Heart left ventricle (tissue), 16 donors: ENCODE results near the gene NONO. TPM values are rescaled to one million over a fixed set of nuclear protein-coding genes. Genes with fewer than 3 reads are reported as not detected.
A peak's percentile ranks its signal among the peaks of the same experiment; 100 is the strongest.

Experiments used
- ATAC-seq, 4 donors: fragments of 200-7000 bp; cut with Tn5 transposase; one replicate each; pipeline ENCODE4 v1.9.1; 2020 to 2022; ENCODE audit warnings: moderate library complexity in 4 of 4, mild to moderate bottlenecking in 3 of 4, moderate number of reproducible peaks in 1 of 4
- DNase-seq, 5 donors: peaks; one replicate each; pipeline ENCODE4 v3.0.0-alpha.2; 2020
- H3K27ac ChIP-seq, 12 donors: fragments of 200-600 bp; sonication (generic) in 4 of 12; one replicate each; pipeline versions ENCODE4 v1.5.0 to v1.8.0; 2016 to 2022; ENCODE audit warnings: mild to moderate bottlenecking in 2 of 12
- H3K27me3 ChIP-seq, 9 donors: fragments of 200-600 bp; sonication (generic) in 2 of 9; one replicate each; pipeline versions ENCODE4 v1.5.1 to v1.8.0; 2016 to 2022; ENCODE audit warnings: mild to moderate bottlenecking in 3 of 9
- H3K36me3 ChIP-seq, 9 donors: fragments of 200-600 bp; sonication (generic) in 2 of 9; one replicate each; pipeline versions ENCODE4 v1.5.0 to v1.8.0; 2018 to 2022; ENCODE audit warnings: mild to moderate bottlenecking in 2 of 9
- H3K4me1 ChIP-seq, 12 donors: fragments of 200-600 bp; sonication (generic) in 4 of 12; one replicate each; pipeline versions ENCODE4 v1.5.0 to v1.8.0; 2016 to 2022; ENCODE audit warnings: mild to moderate bottlenecking in 3 of 12
- H3K4me3 ChIP-seq, 12 donors: fragments of 200-600 bp; sonication (generic) in 4 of 12; one replicate each; pipeline versions ENCODE4 v1.5.0 to v1.8.0; 2017 to 2022; ENCODE audit warnings: mild to moderate bottlenecking in 9 of 12, moderate library complexity in 4 of 12
- H3K9me3 ChIP-seq, 12 donors: fragments of 200-600 bp; sonication (generic) in 4 of 12; one replicate each; pipeline versions ENCODE4 v1.5.0 to v1.8.0; 2016 to 2022; ENCODE audit warnings: mild to moderate bottlenecking in 1 of 12
- CTCF ChIP-seq, 12 donors: fragments of 200-600 bp; sonication (generic) in 4 of 12; IDR thresholded peaks; one replicate each; pipeline versions ENCODE4 v1.5.0 to v1.8.0; 2018 to 2022; ENCODE audit warnings: antibody characterized with exemption in 12 of 12, mild to moderate bottlenecking in 5 of 12
- POLR2A ChIP-seq, 2 donors: fragments of 450-650 bp; IDR thresholded peaks; one replicate each; pipeline ENCODE4 v1.6.1; 2017; ENCODE audit warnings: antibody characterized with exemption in 2 of 2, mild to moderate bottlenecking in 2 of 2, moderate library complexity in 2 of 2
- WGBS, 4 donors: extraction: QIAGEN DNeasy Blood & Tissue Kit in 2 of 4; methylation state at CpG; one replicate each; pipeline versions ENCODE4 v1.1.5 to v1.1.7; 2013 to 2018; 5-methylcytosine and 5-hydroxymethylcytosine counted together
- intact Hi-C, 10 donors: fragments of 100-400 bp; cut with DNase I; formaldehyde crosslinking; loops; one replicate each; pipeline versions ENCODE4 v1.11.1 to v1.14.2; 2022
- long read RNA-seq, 3 donors: library from polyadenylated mRNA; unstranded; transcript quantifications; one replicate each; pipeline ENCODE4 v2.0.0, GENCODE V29; 2020 to 2021
- polyA plus RNA-seq, 2 donors: library from polyadenylated mRNA; stranded (reverse); fragments of 200-250 nt; gene quantifications; one replicate each; pipeline ENCODE4 v1.2.3, GENCODE V29; 2013
- total RNA-seq, 9 donors: library from RNA; depleted of rRNA in 2 of 9; stranded (reverse); fragments of >200 nt in 2 of 9; fragmentation: NEBNext Ultra II Directional in 3 of 9; extraction: Animal tissue kit (Norgen Biotek cat#: 25700) in 3 of 9; gene quantifications; one replicate each; pipeline versions ENCODE4 v1.1.0 to v1.2.4, GENCODE V29; 2016 to 2023
- donor health status: ischemic (EF 13 %, LVEDD 7.1; RV severe dilation, severe dysfunction).
- donor health status: healthy with polysubstance abuse.
- donor health status: DM: no; HTN: yes; CAD: no.
- donor health status: DM: no; HTN: no; CAD: no.
- donor health status: ischemic (EF 25% LVEDD 6.9; RV normal size, moderate dysfunction).
- donor health status: ischemic (EF 25% LVEDD 5.7; RV mildly dilated, moderate dysfunction).
- donor health status: healthy.
- donor health status: DM: yes; HTN: yes; CAD: no.
- donor health status: ischemic (EF 35%, LVEDD 5.7; RV mildly dilated, moderate dysfunction).
- donor health status: nonischemic (EF 11% LVEDD 7.7; RV severe dilation, severe dysfunction).
- donor health status: DM: yes; HTN: yes; CAD: no.
- donor health status: PGD.
- donor health status: ischemic (EF 29% LVEDD 5.4; RV normal size, mild dysfunction).
- donor health status: nonischemic (EF 23%, LVEDD 6.1; RV moderate dilation, normal function).

Gene NONO
- total RNA-seq, result 100 to 1,000 TPM in 7 of 9 donors, 10 to 100 TPM in 2; 97.0 to 177 (median 113) TPM
- polyA plus RNA-seq, result 100 to 1,000 TPM in 1 of 2 donors, 10 to 100 TPM in 1; 38.9 to 125 TPM
- long read RNA-seq, donor 1, transcript NONO-201 (12 exons, 2,713 nt), result major isoform, 75 of 90 reads
- long read RNA-seq, donor 1, partial matches to known transcripts, result 5 of 90 reads
- long read RNA-seq, donor 1, other reads (novel, unspliced or antisense), result 5 of 90 reads
- long read RNA-seq, donor 2, transcript NONO-203 (13 exons, 1,921 nt), result minor isoform, 14 of 654 reads
- long read RNA-seq, donor 2, transcript NONO-202 (11 exons, 2,606 nt), result minor isoform, 38 of 654 reads
- long read RNA-seq, donor 2, transcript NONO-201 (12 exons, 2,713 nt), result major isoform, 527 of 654 reads
- long read RNA-seq, donor 2, partial matches to known transcripts, result 32 of 654 reads
- long read RNA-seq, donor 2, other reads (novel, unspliced or antisense), result 42 of 654 reads
- long read RNA-seq, donor 3, transcript NONO-202 (11 exons, 2,606 nt), result minor isoform, 6 of 108 reads
- long read RNA-seq, donor 3, transcript NONO-201 (12 exons, 2,713 nt), result major isoform, 85 of 108 reads
- long read RNA-seq, donor 3, partial matches to known transcripts, result 6 of 108 reads
- long read RNA-seq, donor 3, other reads (novel, unspliced or antisense), result 7 of 108 reads

- peak within 1 kb of the TSS; percentile 71 to 95 (median 90) for H3K27ac ChIP-seq
- H3K4me1 ChIP-seq, result peaks cover 0 to 25% (median 19%) of the 10 kb centered on the region in 12 donors
- H3K36me3 ChIP-seq, result peaks cover 0 to 9% (median 0%) of the 10 kb centered on the region in 9 donors
- intact Hi-C loops, result loop anchor here in 4 of 10 donors (1.0 to 10.0 kb wide), 3 partner anchors 29 to 101 kb away; partner anchors contain the start of genes TAF1 (in 2 of the 4) and ZMYM3 (in 2 of the 4)
- TF ChIP-seq CTCF (IDR thresholded peaks at IDR 0.05), result peak in 4 of 12 donors; percentile 6 to 44 (median 22)
- TF ChIP-seq POLR2A (IDR thresholded peaks at IDR 0.05), result no peak
- peaks cover 0 to 3% (median 0%) of the 10 kb centered on the region in 12 donors for H3K9me3 ChIP-seq
- H3K27me3 ChIP-seq, result no peaks in the 10 kb centered on the region
- peak within 1 kb of the TSS; percentile 42 to 83 (median 70) for H3K4me3 ChIP-seq
- peak; percentile 93 to 97 (median 95) for ATAC-seq
- peak; percentile 82 to 93 (median 88) for DNase-seq
- 0 to 42% (median 20%) methylated on average over 57 of the region's 57 CpGs for WGBS, 4 donors
These were observed at the start of gene NONO for GRCh38 chrX:71283403-71284143. NONO (plus strand) TSS chrX:71283635; CDS start chrX:71290638, 7,003 bp downstream.

- WGBS, 4 donors, result 74 to 79% (median 76%) methylated on average over 3 of the region's 3 CpGs
- Histone ChIP-seq H3K27me3 (no peaks in the 10 kb centered on the region), H3K27ac (no peak overlapping the region), H3K9me3 (no peaks in the 10 kb centered on the region), H3K4me1 (no peaks in the 10 kb centered on the region), H3K4me3 (no peak overlapping the region), H3K36me3 (peaks cover 0 to 8% (median under 1%) of the 10 kb centered on the region in 9 donors)
- intact Hi-C loops, result no loop called here
- TF ChIP-seq POLR2A (IDR thresholded peaks at IDR 0.05) (no peak), CTCF (IDR thresholded peaks at IDR 0.05) (no peak)
- no peak for ATAC-seq
- no peak for DNase-seq
These were observed 48.0 kb upstream of the NONO start for GRCh38 chrX:71235482-71235881.

- ATAC-seq, result no peak
- TF ChIP-seq CTCF (IDR thresholded peaks at IDR 0.05), result no peak
- TF ChIP-seq POLR2A (IDR thresholded peaks at IDR 0.05), result no peak
- intact Hi-C loops, result no loop called here
- Histone ChIP-seq H3K27ac (no peak overlapping the region), H3K4me3 (no peak overlapping the region), H3K9me3 (no peaks in the 10 kb centered on the region), H3K36me3 (peaks cover 0 to 20% (median 12%) of the 10 kb centered on the region in 9 donors), H3K4me1 (no peaks in the 10 kb centered on the region), H3K27me3 (no peaks in the 10 kb centered on the region)
- DNase-seq, result no peak
- whole genome bisulfite sequencing, 4 donors, result 88 to 100% (median 93%) methylated on average over 1 of the region's 1 CpG
These were observed 46.6 kb upstream of the NONO start for GRCh38 chrX:71236836-71237235.
